ENCODE measurements around the gene SIGMAR1.
"Not testable (repeated sequence)": the region's sequence is repeated elsewhere in the genome, so short reads cannot be mapped to it uniquely, and the experiment has no call there.

SIGMAR1 gene

DNA sequence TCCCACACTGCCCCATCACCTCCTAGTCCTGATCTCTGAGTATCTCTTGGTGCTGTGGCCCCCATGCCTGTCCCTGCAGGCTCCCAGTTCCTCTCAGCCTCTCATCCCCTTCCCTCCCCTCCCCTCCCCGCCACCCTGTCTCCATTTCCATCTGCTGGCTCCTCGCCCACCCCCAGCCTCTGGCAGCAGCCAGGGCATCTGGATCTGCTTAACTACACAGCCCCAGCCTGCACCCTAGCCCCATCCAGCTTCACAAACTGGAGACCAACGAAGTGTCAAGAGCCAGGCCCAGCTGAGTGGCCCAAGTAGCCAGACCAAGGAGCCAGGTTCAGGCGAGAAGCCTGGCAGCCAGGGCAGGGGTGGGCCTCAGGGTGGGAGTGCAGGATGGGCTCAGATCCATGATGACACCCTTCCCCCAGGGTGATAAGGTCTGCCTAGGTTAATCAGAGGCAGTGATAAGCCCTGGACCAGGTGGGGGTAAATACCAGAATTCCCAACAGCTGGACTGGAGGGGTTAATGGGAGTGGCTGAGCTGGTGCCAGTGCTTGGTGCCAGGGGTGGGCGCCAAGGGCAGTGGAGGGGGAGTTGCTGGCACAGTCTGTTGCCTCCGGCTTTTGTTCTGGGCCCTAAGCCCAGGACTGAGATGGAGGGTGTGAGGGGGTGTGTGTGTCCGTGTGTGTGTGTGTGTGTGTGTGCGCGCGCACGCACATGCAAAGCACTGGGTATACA, 16.9 kb upstream of the SIGMAR1 start:
- no peak for DNase-seq

DNA sequence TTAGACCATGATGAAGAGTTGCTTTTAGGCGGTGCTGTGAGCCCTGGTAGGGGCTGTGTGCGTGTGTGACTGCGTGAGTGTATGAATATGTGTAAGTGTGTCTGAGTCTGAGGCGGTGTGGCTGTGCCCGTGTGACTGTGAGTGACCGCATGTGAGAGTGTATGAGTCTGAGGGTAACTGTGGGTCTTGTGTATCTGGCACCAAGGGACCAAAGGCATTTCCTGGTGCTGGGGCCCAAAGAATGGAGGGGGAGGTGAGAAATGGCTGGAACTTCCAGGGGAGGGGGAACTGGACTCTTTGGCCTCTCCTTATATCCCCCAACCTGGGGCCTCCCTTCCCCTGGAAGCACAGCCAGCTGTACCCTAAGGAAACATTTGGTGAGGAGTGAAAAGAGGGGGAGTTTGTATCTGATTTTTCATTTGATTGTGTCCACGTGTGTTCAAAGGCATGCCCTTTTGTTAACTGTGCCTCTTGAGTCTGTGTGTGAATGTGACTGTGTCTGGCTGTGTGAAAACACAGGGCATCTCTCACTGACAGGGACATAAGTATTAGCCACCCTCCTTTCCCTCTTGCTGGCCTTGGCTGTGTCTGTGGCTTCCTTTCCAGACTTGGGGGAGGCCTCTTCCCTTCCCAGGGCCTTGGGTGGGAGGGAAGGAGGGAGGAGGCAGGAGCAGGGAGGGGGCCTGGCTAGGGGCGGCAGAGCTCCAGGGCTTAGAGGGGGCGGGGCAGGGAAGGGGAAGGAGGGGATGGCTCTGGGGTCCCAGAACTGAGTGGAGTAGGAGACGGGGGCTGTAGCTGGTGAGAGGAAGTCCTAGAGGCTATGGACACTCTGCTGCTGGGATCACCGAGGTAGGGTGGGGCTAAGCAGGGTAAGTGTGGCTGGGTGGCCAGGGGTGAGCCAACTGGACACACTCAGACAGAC, 15.8 kb upstream of the SIGMAR1 start:
- DNase-seq, result no peak

DNA sequence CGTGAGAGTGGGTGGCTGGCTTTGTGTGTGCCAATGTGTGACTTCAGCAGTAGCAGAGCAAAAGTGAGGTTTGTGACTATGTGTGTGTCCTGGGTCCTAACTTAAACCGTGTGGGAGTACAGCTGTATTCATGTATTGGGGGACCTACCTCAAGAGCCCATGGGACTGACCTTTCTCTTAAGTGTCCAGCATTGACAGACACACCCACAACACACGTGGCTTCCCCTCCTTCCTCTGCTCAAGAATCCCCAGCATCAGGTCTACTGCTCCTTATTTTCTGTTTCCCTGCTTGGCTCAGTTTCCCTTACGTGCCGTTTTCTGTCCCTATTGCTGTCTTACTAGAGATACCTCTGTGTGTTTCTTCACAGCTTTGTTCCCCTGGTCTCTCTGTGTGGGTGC, 15.0 kb upstream of the SIGMAR1 start:
- no peak for DNase-seq

DNA sequence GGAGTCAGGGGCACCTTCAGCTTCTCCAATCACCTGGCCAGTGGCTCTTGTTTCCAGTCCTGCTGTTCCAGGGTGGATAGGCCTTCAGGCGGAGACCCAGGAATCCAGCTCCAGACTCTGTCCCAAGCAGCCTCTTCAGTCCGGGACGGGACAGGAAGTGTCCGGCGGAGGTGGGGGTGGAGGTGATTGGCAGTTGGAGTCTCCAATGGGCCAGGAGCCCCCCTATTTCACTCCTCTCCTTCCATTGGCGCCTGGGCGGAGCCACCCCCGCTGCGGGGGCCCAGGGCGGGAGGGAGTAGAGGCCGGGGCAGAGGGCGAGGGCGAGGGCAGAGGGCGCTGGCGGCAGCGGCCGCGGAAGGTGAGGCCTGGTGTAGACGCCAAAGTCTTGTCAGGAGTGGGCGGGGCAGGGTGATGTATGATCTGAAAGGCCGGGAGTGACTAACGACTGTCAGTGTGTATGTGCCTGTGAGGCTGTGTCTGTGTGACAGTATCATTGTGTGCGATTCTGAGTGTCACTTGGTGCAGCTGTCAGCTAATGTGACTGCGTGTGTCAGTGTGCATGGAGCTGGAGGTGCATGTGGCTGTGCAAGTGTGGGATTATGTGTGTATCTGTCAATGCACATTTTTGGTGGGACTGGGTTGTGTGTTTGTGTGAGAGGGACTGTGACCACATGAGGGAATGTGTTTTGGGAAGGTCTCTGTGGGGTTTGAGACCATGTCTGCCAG, 14.5 kb upstream of the SIGMAR1 start, which contains the start of gene IL11RA:
TSS of gene IL11RA (plus strand) at position 310 of the 726 bp plus-strand sequence. CDS start 3,033 bp downstream, outside the sequence.
- peak; percentile 23 to 32 for DNase-seq

DNA sequence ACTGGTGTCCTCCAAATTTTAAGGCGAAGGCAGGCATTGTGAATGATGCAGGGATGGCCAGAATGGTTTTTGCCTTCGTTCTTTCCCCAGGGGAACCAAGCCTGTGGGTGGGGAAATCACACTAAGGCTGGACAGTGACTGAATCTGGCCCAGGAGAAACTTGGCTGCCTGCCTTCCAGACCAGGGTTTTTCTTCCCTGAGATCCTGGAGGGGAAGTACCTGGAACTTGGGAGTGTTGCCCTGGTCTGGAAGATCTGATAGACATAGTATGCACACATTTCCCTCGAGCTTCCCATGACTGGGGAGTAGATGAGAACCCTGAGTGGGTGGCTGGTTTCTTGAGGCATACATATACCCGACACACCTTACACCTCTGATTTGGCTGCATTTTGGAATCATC, 13.7 kb upstream of the SIGMAR1 start:
- DNase-seq, result no peak

DNA sequence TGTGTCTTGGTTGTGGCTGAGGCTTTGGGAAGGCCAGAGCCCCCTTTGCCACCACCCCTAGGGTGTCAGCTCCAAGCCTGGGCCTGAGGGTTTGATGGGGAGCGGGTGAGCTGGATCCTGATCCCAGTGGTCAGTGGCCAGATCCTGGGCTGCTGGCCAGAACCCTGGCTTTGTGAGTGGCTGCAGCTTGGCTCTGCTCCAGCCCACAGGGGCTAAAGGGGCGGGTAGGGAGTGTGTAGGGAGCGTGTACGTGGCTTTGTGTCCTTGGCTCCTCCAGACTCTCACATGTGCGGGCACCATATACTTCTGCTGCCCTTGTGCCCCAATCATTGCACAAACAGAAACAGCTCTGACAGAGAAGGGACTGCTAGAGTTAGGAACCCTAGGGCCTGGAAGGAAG, 13.2 kb upstream of the SIGMAR1 start:
- DNase-seq, result no peak

DNA sequence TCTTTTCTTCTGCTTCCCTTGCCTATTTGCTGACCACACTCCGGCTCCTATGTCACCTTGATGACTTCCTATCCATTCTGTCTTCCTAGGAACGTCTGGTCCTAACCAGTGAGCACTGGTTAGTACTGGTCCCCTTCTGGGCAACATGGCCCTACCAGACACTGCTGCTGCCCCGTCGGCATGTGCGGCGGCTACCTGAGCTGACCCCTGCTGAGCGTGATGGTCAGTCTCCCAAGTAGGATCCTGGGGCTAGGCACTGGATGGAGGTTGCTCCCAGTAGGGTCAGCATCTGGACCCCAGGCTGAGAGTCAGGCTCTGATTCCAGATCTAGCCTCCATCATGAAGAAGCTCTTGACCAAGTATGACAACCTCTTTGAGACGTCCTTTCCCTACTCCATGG, 11.1 kb upstream of the SIGMAR1 start:
- DNase-seq, result no peak

DNA sequence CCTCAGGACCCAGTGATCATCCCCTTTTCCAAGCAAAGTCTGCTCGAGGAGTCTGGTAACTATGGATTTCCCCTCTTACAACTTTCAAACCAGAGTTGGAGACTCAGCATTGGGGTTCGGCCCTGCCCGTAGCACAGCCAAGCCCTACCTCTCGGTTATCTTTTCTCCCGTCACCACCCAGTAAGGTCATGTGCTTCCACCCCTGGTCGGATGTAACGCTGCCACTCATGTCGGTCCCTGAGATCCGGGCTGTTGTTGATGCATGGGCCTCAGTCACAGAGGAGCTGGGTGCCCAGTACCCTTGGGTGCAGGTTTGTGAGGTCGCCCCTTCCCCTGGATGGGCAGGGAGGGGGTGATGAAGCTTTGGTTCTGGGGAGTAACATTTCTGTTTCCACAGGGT, 10.1 kb upstream of the SIGMAR1 start:
- no peak for DNase-seq

DNA sequence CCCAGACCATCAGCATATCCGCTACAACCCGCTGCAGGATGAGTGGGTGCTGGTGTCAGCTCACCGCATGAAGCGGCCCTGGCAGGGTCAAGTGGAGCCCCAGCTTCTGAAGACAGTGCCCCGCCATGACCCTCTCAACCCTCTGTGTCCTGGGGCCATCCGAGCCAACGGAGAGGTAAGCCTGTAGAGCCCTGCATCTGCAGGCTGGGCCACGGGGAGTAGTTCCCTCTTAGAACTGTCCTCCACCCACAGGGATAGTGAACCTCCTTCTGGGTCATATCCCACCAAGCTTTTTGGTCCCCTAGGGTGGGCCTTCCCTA, 9.5 kb upstream of the SIGMAR1 start:
- no peak for DNase-seq

DNA sequence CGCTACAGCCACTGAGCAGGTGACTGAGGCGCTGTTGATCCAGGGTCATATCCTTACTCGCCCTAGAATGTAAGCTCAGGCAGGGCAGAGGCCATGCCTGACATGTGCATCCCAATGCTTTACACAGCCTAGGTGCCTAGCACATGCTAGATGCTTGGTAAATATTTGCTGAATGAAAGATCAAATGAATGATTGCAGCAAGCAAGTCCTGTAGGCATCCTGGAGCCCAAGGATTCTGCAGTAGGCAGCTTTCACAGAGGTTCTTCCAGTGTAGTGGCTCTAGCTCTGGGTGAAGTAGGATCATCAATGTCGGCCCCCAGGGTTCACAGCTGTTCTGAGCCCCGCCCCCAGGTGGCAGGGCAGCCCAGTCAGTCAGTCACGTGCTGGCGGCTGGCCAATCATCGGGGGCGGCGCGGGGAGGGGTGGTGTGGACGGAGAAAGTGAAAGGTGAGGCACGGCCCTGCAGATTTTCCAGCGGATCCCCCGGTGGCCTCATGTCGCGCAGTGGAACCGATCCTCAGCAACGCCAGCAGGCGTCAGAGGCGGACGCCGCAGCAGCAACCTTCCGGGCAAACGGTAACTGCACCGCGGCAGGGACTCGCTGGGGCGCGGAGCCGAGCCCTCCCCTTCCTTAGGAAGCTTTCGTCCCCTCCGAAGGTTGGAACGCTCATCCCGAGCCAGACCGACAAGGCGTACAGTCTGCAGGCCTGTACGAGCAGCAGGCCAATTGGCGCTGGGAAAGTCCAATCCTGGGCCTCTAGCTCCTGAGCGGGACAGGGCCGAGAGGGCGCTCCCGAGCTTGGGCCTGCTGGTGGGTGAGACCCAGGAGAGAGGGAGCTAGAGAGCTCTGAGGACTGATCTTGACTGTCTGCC, 8.9 kb upstream of the SIGMAR1 start, which contains the start of gene GALT:
TSS of gene GALT (plus strand) at position 465 of the 873 bp plus-strand sequence. CDS start at position 495, 30 bp downstream.
- peak; percentile 75 to 77 for DNase-seq

DNA sequence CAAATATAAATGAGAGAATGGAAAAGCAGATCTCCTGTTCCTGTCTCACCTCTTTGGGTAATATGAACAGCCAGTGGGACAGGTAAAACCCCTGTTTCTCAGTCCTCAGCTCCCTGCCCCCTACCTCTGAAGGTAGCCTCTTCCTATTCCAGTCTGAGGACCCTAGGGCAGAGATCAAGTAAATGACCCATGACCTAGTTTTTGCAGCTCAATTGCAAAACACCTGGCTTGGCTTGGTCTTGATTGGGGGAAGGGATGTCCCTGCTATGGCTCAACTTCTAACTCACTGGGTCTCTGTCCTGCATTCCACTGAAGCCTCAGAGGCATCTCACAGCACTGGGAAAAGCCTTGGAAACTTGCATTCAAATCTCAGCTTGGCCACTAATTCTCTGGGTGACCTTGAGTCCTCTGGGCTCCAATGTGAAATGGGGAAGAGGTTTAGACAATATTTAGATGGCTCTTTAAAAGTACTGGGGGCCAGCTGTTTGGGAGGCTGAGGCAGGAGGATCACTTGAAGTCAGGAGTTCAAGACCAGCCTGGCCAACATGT, 7.3 kb upstream of the SIGMAR1 start:
- no peak for DNase-seq

DNA sequence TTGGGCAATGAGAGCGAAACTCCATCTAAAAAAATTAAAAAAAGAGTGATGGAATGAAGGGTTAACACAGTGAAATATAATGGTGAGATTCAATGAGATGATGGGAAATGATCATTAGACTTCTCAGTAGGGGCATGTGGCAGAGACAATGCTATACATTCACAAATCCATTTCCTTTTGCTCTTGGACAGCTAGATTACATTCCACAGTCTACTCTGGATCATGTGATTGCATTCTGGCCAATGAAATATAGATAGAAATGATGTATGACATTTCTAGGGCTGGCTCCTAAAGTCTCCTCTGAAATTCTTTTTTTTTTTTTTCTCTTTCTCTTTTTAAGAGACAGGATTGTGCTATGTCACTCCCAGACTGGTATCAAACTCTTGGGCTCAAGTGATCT, 5.1 kb upstream of the SIGMAR1 start:
- no peak for DNase-seq

DNA sequence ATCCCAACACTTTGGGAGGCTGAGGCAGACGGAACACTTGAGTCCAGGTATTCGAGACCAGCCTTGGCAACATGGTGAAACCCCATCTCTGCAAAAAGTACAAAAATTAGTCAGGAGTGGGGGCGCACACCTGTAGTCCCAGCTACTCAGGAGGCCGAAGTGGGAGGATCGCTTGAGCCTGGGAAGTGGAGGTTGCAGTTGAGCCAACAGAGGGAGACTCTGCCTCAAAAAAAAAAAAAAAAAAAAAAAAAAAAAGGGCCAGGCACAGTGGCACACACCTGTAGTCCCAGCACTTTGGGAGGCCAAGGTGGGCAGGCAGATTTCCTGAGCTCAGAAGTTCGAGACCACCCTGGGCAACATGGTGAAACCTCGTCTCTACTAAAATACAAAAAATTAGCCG, 1.7 kb upstream of the SIGMAR1 start:
- DNase-seq, result not testable (repeated sequence)

DNA sequence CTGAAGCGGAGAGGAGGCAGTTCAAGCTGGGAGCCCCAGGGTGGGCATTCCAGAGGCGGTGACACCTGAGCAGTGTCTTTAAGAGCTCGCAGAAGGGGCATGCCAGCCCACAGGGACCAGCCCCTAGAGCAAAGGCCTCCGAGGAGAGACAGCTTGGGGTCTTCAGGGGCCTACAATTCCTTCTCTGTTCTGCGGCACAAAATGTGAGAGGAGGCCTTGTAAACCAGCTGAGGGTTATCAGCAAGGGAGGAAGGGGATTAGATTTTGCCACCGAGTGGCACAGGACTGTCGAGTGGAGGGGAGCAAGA, 505 bp upstream of the SIGMAR1 start:
- DNase-seq, result no peak

DNA sequence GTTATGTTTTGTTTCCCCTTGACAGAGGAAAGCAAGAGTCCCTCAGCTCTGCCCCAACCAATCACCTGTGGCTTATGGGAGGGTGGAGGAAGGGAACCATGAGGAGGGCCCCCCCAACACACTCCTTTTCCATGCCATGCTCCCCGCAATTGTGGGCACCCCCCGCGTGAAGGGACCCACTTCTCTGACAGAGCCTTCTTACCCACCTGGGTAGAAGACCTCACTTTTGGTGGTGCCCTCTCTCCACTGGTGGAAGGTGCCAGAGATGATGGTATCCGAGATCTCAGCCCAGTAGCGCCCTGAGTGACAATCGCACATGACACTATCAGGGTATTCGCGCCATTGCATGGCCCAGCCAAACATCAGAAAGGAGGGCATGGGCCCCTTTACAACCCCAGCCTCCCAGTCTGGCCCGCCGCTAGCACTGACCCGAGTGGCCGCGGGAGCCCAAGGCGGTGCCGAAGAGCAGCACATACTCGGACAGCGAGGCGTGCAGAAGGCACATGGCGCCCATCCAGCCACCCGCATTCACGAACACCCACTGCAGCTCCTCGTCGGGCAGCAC, 714 bp downstream of the SIGMAR1 start:
- no peak for DNase-seq

DNA sequence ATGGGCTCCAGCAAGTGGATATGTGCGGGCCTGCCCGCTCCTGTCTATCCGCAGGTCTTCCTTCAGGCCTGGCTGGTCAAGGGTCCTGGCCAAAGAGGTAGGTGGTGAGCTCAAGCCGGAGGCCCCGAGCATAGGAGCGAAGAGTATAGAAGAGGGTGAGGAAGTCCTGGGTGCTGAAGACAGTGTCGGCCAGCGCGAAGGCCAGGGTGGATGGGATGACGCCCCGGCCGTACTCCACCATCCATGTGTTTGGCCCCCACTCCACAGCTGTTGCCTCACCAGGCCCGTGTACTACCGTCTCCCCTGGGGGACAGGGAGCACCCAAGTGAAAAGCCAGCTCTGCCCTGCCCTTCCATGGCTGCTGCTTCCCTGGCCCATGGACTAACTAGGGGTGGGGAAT, 2.0 kb downstream of the SIGMAR1 start:
- no peak for DNase-seq

DNA sequence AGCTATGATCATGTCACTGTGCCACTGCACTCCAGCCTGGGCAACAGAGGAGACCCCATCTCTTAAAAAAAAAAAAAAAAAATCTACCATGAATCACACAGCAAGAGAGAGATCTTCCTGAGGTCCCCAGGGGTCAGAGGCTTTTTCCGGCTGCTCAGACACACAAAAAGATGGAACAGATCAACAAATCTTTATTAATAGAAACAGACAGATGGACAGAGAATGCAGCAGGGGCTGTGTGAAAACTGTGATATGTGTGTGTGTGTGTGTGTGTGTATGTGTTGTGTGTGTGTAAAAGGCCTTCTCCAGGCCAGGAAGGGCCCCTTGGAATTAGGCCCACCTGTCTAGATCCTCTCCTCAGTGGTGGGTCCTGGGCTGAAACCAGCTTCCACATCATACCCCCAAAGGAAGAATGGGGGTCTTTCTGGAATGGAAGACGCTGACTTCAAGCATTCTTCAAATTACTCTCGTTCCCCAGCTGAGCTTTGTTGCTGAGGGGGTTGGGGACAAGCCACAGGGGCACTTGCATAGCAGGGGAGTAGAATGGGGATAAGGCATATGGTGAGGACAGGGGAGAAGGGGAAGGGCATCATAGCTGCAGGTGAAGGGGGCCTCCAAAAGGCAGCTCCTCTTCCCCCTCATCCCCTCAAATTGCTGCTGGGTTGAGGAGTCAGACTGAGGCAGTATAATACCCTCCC, 2.9 kb downstream of the SIGMAR1 start:
- no peak for DNase-seq

DNA sequence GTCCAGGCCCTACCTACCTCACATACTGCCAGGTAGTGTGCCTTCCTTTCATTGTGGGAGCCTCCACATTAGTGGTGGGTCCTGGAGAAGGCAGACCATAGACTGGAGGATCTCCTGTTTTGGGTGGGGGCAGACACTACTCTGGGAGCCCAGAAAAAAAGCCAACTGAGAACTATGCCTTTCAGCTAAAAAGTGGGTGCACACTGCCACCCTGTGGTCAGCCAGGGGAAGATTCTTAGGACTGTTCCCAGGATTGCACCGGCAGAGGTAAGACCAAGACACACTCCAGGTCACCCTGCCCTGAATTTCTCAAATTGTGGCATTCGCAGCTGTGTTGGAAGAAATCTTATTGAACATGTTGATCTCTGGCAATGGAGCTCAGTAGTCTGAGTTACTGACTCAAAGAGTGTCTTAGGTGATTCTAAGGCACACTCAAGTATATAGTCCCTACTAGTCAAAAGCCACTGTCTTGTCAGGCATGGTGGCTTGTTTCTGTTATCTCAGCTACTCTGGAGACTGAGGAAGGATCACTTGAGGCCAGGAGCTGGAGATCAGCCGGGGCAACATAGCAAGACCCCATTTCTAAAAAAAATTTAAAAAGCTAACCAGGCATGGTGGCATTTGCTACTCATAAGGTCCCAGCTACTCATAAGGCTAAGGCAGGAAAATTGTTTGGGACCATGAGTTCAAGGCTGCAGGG, 3.6 kb downstream of the SIGMAR1 start:
- peak in 1 of 2 experiments; percentile 22 for DNase-seq

DNA sequence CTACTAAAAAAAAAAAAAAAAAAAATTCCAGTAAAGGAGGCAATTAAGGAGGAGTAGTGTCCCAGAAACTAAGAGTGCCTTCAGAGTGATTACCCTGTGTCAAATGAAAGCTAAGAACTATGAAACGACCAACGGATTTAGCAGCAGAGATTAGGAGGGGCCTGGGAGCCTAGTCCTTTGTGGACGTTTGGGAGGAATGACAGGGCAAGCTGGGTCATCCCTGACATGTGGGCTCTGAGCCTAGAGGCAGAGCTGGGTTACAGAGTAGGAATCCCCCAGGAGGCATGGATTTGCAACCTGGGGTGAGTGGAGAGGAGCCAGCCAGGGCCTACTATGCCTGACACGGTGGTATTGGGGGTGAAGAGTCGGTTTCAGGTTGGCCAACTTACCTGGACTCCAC, 4.4 kb downstream of the SIGMAR1 start:
- DNase-seq, result no peak

DNA sequence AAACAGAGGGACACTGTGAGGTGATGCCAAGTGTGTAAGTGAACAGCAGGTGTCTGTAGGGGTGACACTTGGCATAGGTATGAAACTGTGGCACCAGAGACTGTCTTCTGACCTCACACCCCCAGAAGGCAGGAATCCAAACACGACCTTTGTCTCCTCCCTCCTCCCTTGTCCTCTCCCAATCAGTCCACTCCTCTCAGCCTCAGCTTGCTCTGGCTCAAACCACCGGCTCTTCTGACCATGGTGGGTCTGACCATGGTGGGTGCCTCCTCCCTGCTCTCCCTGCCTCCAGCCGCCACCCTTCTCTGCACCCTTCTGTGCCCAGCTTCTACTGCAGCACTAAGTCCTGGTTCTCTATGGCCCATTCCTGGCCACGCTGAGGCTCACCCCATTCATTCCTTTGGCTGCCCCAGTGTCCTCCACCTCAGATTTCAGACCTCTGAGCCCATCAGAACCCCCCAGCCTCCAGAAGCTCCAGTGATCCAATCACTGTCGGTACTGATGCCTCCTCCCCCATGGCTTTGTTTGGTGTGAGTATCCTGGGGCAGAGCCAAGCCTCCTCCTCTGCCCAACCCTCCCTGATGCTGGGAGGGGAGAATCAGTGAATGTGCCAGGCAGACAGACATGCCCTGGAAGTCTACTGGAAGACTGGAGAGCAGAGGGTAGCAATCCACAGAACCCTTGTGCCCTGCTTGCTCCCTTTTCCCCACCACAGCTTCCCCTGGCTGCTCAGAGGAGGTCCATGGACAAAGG, 7.0 kb downstream of the SIGMAR1 start:
- no peak for DNase-seq
